ENCODE measurements around the gene SLCO4A1. TPM values are rescaled to one million over a fixed set of nuclear protein-coding genes. Genes with fewer than 3 reads are reported as not detected.

Gene SLCO4A1, protein sequence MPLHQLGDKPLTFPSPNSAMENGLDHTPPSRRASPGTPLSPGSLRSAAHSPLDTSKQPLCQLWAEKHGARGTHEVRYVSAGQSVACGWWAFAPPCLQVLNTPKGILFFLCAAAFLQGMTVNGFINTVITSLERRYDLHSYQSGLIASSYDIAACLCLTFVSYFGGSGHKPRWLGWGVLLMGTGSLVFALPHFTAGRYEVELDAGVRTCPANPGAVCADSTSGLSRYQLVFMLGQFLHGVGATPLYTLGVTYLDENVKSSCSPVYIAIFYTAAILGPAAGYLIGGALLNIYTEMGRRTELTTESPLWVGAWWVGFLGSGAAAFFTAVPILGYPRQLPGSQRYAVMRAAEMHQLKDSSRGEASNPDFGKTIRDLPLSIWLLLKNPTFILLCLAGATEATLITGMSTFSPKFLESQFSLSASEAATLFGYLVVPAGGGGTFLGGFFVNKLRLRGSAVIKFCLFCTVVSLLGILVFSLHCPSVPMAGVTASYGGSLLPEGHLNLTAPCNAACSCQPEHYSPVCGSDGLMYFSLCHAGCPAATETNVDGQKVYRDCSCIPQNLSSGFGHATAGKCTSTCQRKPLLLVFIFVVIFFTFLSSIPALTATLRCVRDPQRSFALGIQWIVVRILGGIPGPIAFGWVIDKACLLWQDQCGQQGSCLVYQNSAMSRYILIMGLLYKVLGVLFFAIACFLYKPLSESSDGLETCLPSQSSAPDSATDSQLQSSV
- total RNA-seq, result 160 TPM

GRCh38 chr20:62642051-62642665, at the start of gene SLCO4A1:
Gene SLCO4A1 (plus strand): TSS chr20:62642503. CDS start chr20:62656455, 13,952 bp downstream.
- Histone ChIP-seq H3K36me3 (no peaks in the 10 kb centered on the region), H3K27ac (peak within 1 kb of the TSS in 1 of 2 donors; percentile 48), H3K9me3 (no peaks in the 10 kb centered on the region), H3K27me3 (peaks cover 13% of the 10 kb centered on the region), H3K4me1 (peaks cover 9 to 20% of the 10 kb centered on the region in 2 donors), H3K4me3 (peak within 1 kb of the TSS; percentile 61 to 71)
- intact Hi-C loops (cut with DNase I), result no loop called here
- DNase-seq (ENCODE audit: low spot score in 2 of 2), result peak in 1 of 2 donors; percentile 79
- TF ChIP-seq, protein P1, sequence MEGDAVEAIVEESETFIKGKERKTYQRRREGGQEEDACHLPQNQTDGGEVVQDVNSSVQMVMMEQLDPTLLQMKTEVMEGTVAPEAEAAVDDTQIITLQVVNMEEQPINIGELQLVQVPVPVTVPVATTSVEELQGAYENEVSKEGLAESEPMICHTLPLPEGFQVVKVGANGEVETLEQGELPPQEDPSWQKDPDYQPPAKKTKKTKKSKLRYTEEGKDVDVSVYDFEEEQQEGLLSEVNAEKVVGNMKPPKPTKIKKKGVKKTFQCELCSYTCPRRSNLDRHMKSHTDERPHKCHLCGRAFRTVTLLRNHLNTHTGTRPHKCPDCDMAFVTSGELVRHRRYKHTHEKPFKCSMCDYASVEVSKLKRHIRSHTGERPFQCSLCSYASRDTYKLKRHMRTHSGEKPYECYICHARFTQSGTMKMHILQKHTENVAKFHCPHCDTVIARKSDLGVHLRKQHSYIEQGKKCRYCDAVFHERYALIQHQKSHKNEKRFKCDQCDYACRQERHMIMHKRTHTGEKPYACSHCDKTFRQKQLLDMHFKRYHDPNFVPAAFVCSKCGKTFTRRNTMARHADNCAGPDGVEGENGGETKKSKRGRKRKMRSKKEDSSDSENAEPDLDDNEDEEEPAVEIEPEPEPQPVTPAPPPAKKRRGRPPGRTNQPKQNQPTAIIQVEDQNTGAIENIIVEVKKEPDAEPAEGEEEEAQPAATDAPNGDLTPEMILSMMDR (IDR thresholded peaks at IDR 0.05), result no peak

DNA sequence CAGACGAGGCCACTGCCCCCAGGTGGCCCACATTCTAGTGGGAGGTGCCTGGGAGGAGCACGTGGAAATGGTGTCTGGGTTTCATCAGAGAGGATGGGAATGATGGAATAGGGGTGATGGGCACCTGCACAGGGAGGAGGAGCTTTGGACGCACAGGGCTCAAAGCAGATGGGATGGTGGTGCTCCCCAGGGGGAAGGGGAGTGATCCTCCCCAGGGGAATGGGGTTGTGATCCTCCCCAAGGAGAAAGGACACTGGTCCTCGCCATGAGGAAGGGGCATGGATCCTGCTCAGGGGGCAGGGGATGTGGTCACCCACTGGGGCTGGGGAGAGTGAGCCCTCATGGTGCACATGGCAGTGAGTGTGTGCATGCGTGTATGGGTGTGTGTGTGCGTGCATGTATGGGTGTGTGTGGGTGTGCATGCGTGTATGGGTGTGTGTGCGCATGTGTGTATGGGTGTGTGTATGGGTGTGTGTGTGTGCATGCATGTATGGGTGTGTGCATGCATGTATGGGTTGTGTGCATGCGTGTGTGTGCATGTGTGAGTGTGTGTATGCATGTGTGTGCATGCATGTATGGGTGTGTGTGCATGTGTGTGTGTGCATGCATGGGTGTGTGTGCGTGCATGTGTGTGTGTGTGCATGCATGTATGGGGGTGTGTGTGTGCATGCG, 49.7 kb upstream of the SLCO4A1 start:
- TF ChIP-seq, protein P1 (IDR thresholded peaks at IDR 0.05), result no peak
- DNase-seq (ENCODE audit: low spot score in 2 of 2), result no peak
- intact Hi-C loops (cut with DNase I), result no loop called here
- H3K27me3 ChIP-seq, result peaks cover 3% of the 10 kb centered on the region
- no peaks in the 10 kb centered on the region for H3K36me3 ChIP-seq
- H3K27ac ChIP-seq, result no peak overlapping the region
- H3K9me3 ChIP-seq, result no peaks in the 10 kb centered on the region
- no peak overlapping the region for H3K4me3 ChIP-seq
- H3K4me1 ChIP-seq, result no peaks in the 10 kb centered on the region

DNA sequence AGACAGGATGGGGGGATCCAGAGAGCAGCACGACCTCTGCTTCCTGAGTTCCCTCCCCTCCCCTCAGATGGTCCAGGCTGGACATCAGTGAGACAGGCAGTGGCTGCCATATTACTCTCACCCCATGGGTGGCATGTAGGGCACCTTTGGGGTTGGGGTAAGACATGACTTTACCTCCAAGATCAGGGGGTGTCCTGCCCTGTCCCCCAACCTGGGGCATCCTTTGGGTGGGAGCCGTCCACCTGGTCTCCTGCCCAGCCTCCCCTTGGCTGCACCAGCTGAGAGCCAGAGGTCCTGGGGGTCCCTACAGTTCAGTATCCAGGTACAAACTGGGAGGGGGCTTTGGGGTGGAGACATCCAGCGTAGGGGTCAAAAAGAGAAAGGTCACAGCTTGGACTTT, 48.7 kb upstream of the SLCO4A1 start:
- no peak overlapping the region for H3K4me3 ChIP-seq
- H3K27me3 ChIP-seq, result peaks cover 3% of the 10 kb centered on the region
- no peaks in the 10 kb centered on the region for H3K9me3 ChIP-seq
- no peak overlapping the region for H3K27ac ChIP-seq
- DNase-seq (ENCODE audit: low spot score in 2 of 2), result no peak
- intact Hi-C loops (cut with DNase I), result no loop called here
- H3K36me3 ChIP-seq, result no peaks in the 10 kb centered on the region
- no peaks in the 10 kb centered on the region for H3K4me1 ChIP-seq
- TF ChIP-seq, protein P1 (IDR thresholded peaks at IDR 0.05), result no peak

DNA sequence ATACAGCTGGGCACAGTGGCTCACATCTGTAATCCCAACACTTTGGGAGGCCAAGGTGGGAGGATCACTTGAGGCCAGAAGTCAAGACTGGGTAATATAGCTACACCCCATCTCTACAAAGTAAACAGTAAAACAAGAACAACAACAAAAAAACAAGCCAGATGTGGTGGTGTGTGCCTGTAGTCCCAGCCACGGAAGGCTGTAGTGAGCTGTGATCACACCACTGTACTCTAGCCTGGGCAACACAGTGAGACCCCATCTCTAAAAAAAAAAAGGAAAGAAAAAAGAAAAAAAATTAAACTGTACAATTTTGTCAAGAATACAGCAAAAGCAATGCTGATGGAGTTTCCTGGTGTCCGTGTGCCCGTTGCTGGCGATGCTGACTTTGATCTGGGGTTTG, 47.2 kb upstream of the SLCO4A1 start:
- Histone ChIP-seq H3K27me3 (peaks cover 3% of the 10 kb centered on the region), H3K4me3 (no peak overlapping the region), H3K27ac (no peak overlapping the region), H3K9me3 (no peaks in the 10 kb centered on the region), H3K36me3 (no peaks in the 10 kb centered on the region), H3K4me1 (no peaks in the 10 kb centered on the region)
- TF ChIP-seq, protein P1 (IDR thresholded peaks at IDR 0.05), result no peak
- DNase-seq (ENCODE audit: low spot score in 2 of 2), result no peak
- intact Hi-C loops (cut with DNase I), result no loop called here

GRCh38 chr20:62595491-62595890, 46.8 kb upstream of the SLCO4A1 start:
- Histone ChIP-seq H3K4me3 (no peak overlapping the region), H3K27ac (no peak overlapping the region), H3K4me1 (no peaks in the 10 kb centered on the region), H3K9me3 (no peaks in the 10 kb centered on the region), H3K36me3 (no peaks in the 10 kb centered on the region), H3K27me3 (peaks cover 3% of the 10 kb centered on the region)
- no peak for DNase-seq (ENCODE audit: low spot score in 2 of 2)
- intact Hi-C loops (cut with DNase I), result no loop called here
- TF ChIP-seq, protein P1 (IDR thresholded peaks at IDR 0.05), result no peak

Data from ascending aorta (tissue), 2 donors.